ENCODE results near the gene MAP3K15.

MAP3K15 gene

GRCh38 chrX:19552793-19553192 is 37.5 kb upstream of the MAP3K15 start:
- H3K27me3 ChIP-seq (ENCODE audit: control insufficient read depth in 5 of 5, insufficient read depth in 4 of 5, low read length in 5 of 5) = peaks cover 0 to 2% (median 0%) of the 10 kb centered on the region in 5 donors
- no peak overlapping the region for H3K4me3 ChIP-seq (ENCODE audit: low read depth in 1 of 5, low read length in 5 of 5)
- peaks cover 5 to 21% (median 11%) of the 10 kb centered on the region in 5 donors for H3K36me3 ChIP-seq (ENCODE audit: control insufficient read depth in 5 of 5, insufficient read depth in 5 of 5, low read length in 5 of 5)
- H3K9ac ChIP-seq (ENCODE audit: low read length in 5 of 5) = no peak overlapping the region
- peaks cover 0 to 5% (median 0%) of the 10 kb centered on the region in 5 donors for H3K4me1 ChIP-seq (ENCODE audit: control insufficient read depth in 5 of 5, insufficient read depth in 5 of 5, low read length in 5 of 5)
- no peak overlapping the region for H3K27ac ChIP-seq (ENCODE audit: low read depth, low read length)
- no peaks in the 10 kb centered on the region for H3K9me3 ChIP-seq (ENCODE audit: control insufficient read depth in 5 of 5, low read length in 5 of 5)

- Histone ChIP-seq H3K4me1 (ENCODE audit: control insufficient read depth in 5 of 5, insufficient read depth in 5 of 5, low read length in 5 of 5) (no peaks in the 10 kb centered on the region), H3K9me3 (ENCODE audit: control insufficient read depth in 5 of 5, low read length in 5 of 5) (no peaks in the 10 kb centered on the region), H3K27ac (ENCODE audit: low read depth, low read length) (no peak overlapping the region), H3K27me3 (ENCODE audit: control insufficient read depth in 5 of 5, insufficient read depth in 4 of 5, low read length in 5 of 5) (peaks cover 0 to 4% (median 0%) of the 10 kb centered on the region in 5 donors), H3K9ac (ENCODE audit: low read length in 5 of 5) (no peak overlapping the region), H3K4me3 (ENCODE audit: low read depth in 1 of 5, low read length in 5 of 5) (no peak overlapping the region), H3K36me3 (ENCODE audit: control insufficient read depth in 5 of 5, insufficient read depth in 5 of 5, low read length in 5 of 5) (peaks cover 7 to 38% (median 19%) of the 10 kb centered on the region in 5 donors)
These were observed 34.5 kb upstream of the MAP3K15 start for GRCh38 chrX:19549838-19550237.

- Histone ChIP-seq H3K36me3 (ENCODE audit: control insufficient read depth in 5 of 5, insufficient read depth in 5 of 5, low read length in 5 of 5) (peaks cover 7 to 39% (median 19%) of the 10 kb centered on the region in 5 donors), H3K4me3 (ENCODE audit: low read depth in 1 of 5, low read length in 5 of 5) (no peak overlapping the region)
These were observed 33.6 kb upstream of the MAP3K15 start for GRCh38 chrX:19548934-19549333.

GRCh38 chrX:19548279-19548678 is 33.0 kb upstream of the MAP3K15 start:
- no peaks in the 10 kb centered on the region for H3K9me3 ChIP-seq (ENCODE audit: control insufficient read depth in 5 of 5, low read length in 5 of 5)
- H3K9ac ChIP-seq (ENCODE audit: low read length in 5 of 5) = no peak overlapping the region
- H3K27ac ChIP-seq (ENCODE audit: low read depth, low read length) = no peak overlapping the region
- H3K4me3 ChIP-seq (ENCODE audit: low read depth in 1 of 5, low read length in 5 of 5) = no peak overlapping the region
- peaks cover 0 to 12% (median 4%) of the 10 kb centered on the region in 5 donors for H3K27me3 ChIP-seq (ENCODE audit: control insufficient read depth in 5 of 5, insufficient read depth in 4 of 5, low read length in 5 of 5)
- no peaks in the 10 kb centered on the region for H3K4me1 ChIP-seq (ENCODE audit: control insufficient read depth in 5 of 5, insufficient read depth in 5 of 5, low read length in 5 of 5)
- peaks cover 8 to 46% (median 19%) of the 10 kb centered on the region in 5 donors for H3K36me3 ChIP-seq (ENCODE audit: control insufficient read depth in 5 of 5, insufficient read depth in 5 of 5, low read length in 5 of 5)

More at GRCh38 chrX:19548934-19549333, 33.6 kb upstream of the MAP3K15 start:
- Histone ChIP-seq H3K27me3 (ENCODE audit: control insufficient read depth in 5 of 5, insufficient read depth in 4 of 5, low read length in 5 of 5) (peaks cover 0 to 7% (median 0%) of the 10 kb centered on the region in 5 donors), H3K9ac (ENCODE audit: low read length in 5 of 5) (no peak overlapping the region), H3K27ac (ENCODE audit: low read depth, low read length) (no peak overlapping the region), H3K9me3 (ENCODE audit: control insufficient read depth in 5 of 5, low read length in 5 of 5) (no peaks in the 10 kb centered on the region), H3K4me1 (ENCODE audit: control insufficient read depth in 5 of 5, insufficient read depth in 5 of 5, low read length in 5 of 5) (no peaks in the 10 kb centered on the region)

- Histone ChIP-seq H3K36me3 (ENCODE audit: control insufficient read depth in 5 of 5, insufficient read depth in 5 of 5, low read length in 5 of 5) (peaks cover 11 to 64% (median 31%) of the 10 kb centered on the region in 5 donors), H3K9ac (ENCODE audit: low read length in 5 of 5) (no peak overlapping the region), H3K9me3 (ENCODE audit: control insufficient read depth in 5 of 5, low read length in 5 of 5) (no peaks in the 10 kb centered on the region), H3K4me1 (ENCODE audit: control insufficient read depth in 5 of 5, insufficient read depth in 5 of 5, low read length in 5 of 5) (no peaks in the 10 kb centered on the region), H3K27ac (ENCODE audit: low read depth, low read length) (no peak overlapping the region), H3K4me3 (ENCODE audit: low read depth in 1 of 5, low read length in 5 of 5) (no peak overlapping the region), H3K27me3 (ENCODE audit: control insufficient read depth in 5 of 5, insufficient read depth in 4 of 5, low read length in 5 of 5) (peaks cover 0 to 13% (median 5%) of the 10 kb centered on the region in 5 donors)
These were observed 30.3 kb upstream of the MAP3K15 start for GRCh38 chrX:19545651-19546050.

- Histone ChIP-seq H3K9me3 (ENCODE audit: control insufficient read depth in 5 of 5, low read length in 5 of 5) (no peaks in the 10 kb centered on the region), H3K4me1 (ENCODE audit: control insufficient read depth in 5 of 5, insufficient read depth in 5 of 5, low read length in 5 of 5) (no peaks in the 10 kb centered on the region), H3K27me3 (ENCODE audit: control insufficient read depth in 5 of 5, insufficient read depth in 4 of 5, low read length in 5 of 5) (peaks cover 0 to 13% (median 5%) of the 10 kb centered on the region in 5 donors), H3K4me3 (ENCODE audit: low read depth in 1 of 5, low read length in 5 of 5) (no peak overlapping the region), H3K36me3 (ENCODE audit: control insufficient read depth in 5 of 5, insufficient read depth in 5 of 5, low read length in 5 of 5) (peaks cover 11 to 71% (median 35%) of the 10 kb centered on the region in 5 donors), H3K9ac (ENCODE audit: low read length in 5 of 5) (no peak overlapping the region), H3K27ac (ENCODE audit: low read depth, low read length) (no peak overlapping the region)
These were observed 29.5 kb upstream of the MAP3K15 start for GRCh38 chrX:19544693-19545305.

- Histone ChIP-seq H3K9me3 (ENCODE audit: control insufficient read depth in 5 of 5, low read length in 5 of 5) (no peaks in the 10 kb centered on the region), H3K4me3 (ENCODE audit: low read depth in 1 of 5, low read length in 5 of 5) (no peak overlapping the region), H3K27ac (ENCODE audit: low read depth, low read length) (no peak overlapping the region), H3K36me3 (ENCODE audit: control insufficient read depth in 5 of 5, insufficient read depth in 5 of 5, low read length in 5 of 5) (peaks cover 10 to 69% (median 36%) of the 10 kb centered on the region in 5 donors), H3K9ac (ENCODE audit: low read length in 5 of 5) (no peak overlapping the region), H3K27me3 (ENCODE audit: control insufficient read depth in 5 of 5, insufficient read depth in 4 of 5, low read length in 5 of 5) (peaks cover 0 to 16% (median 5%) of the 10 kb centered on the region in 5 donors), H3K4me1 (ENCODE audit: control insufficient read depth in 5 of 5, insufficient read depth in 5 of 5, low read length in 5 of 5) (no peaks in the 10 kb centered on the region)
These were observed 28.7 kb upstream of the MAP3K15 start for GRCh38 chrX:19543951-19544381.

GRCh38 chrX:19543020-19543715 is 27.9 kb upstream of the MAP3K15 start:
- peaks cover 5 to 63% (median 28%) of the 10 kb centered on the region in 5 donors for H3K36me3 ChIP-seq (ENCODE audit: control insufficient read depth in 5 of 5, insufficient read depth in 5 of 5, low read length in 5 of 5)
- peaks cover 0 to 16% (median 5%) of the 10 kb centered on the region in 5 donors for H3K27me3 ChIP-seq (ENCODE audit: control insufficient read depth in 5 of 5, insufficient read depth in 4 of 5, low read length in 5 of 5)
- no peaks in the 10 kb centered on the region for H3K4me1 ChIP-seq (ENCODE audit: control insufficient read depth in 5 of 5, insufficient read depth in 5 of 5, low read length in 5 of 5)
- H3K9me3 ChIP-seq (ENCODE audit: control insufficient read depth in 5 of 5, low read length in 5 of 5) = no peaks in the 10 kb centered on the region
- no peak overlapping the region for H3K4me3 ChIP-seq (ENCODE audit: low read depth in 1 of 5, low read length in 5 of 5)
- H3K9ac ChIP-seq (ENCODE audit: low read length in 5 of 5) = no peak overlapping the region
- H3K27ac ChIP-seq (ENCODE audit: low read depth, low read length) = no peak overlapping the region

GRCh38 chrX:19541931-19542330 is 26.6 kb upstream of the MAP3K15 start:
- no peaks in the 10 kb centered on the region for H3K4me1 ChIP-seq (ENCODE audit: control insufficient read depth in 5 of 5, insufficient read depth in 5 of 5, low read length in 5 of 5)
- peaks cover 5 to 64% (median 30%) of the 10 kb centered on the region in 5 donors for H3K36me3 ChIP-seq (ENCODE audit: control insufficient read depth in 5 of 5, insufficient read depth in 5 of 5, low read length in 5 of 5)
- peaks cover 0 to 16% (median 5%) of the 10 kb centered on the region in 5 donors for H3K27me3 ChIP-seq (ENCODE audit: control insufficient read depth in 5 of 5, insufficient read depth in 4 of 5, low read length in 5 of 5)
- H3K4me3 ChIP-seq (ENCODE audit: low read depth in 1 of 5, low read length in 5 of 5) = no peak overlapping the region
- no peak overlapping the region for H3K9ac ChIP-seq (ENCODE audit: low read length in 5 of 5)
- H3K9me3 ChIP-seq (ENCODE audit: control insufficient read depth in 5 of 5, low read length in 5 of 5) = no peaks in the 10 kb centered on the region
- no peak overlapping the region for H3K27ac ChIP-seq (ENCODE audit: low read depth, low read length)

GRCh38 chrX:19541196-19541595 is 25.9 kb upstream of the MAP3K15 start:
- Histone ChIP-seq H3K9me3 (ENCODE audit: control insufficient read depth in 5 of 5, low read length in 5 of 5) (no peaks in the 10 kb centered on the region), H3K36me3 (ENCODE audit: control insufficient read depth in 5 of 5, insufficient read depth in 5 of 5, low read length in 5 of 5) (peaks cover 5 to 62% (median 34%) of the 10 kb centered on the region in 5 donors), H3K27ac (ENCODE audit: low read depth, low read length) (no peak overlapping the region), H3K4me3 (ENCODE audit: low read depth in 1 of 5, low read length in 5 of 5) (no peak overlapping the region), H3K27me3 (ENCODE audit: control insufficient read depth in 5 of 5, insufficient read depth in 4 of 5, low read length in 5 of 5) (peaks cover 0 to 16% (median 5%) of the 10 kb centered on the region in 5 donors), H3K9ac (ENCODE audit: low read length in 5 of 5) (no peak overlapping the region), H3K4me1 (ENCODE audit: control insufficient read depth in 5 of 5, insufficient read depth in 5 of 5, low read length in 5 of 5) (no peaks in the 10 kb centered on the region)

Data from subcutaneous abdominal adipose tissue (tissue), 5 donors.